Measurements from ENCODE around the gene IGHMBP2. TPM values are rescaled to one million over a fixed set of nuclear protein-coding genes. Genes with fewer than 3 reads are reported as not detected.

The IGHMBP2 gene
- total RNA-seq, 1 donor from 2014 or later, result 13.2 TPM

- intact Hi-C loops (cut with micrococcal nuclease), result no loop called here
- no peak overlapping the region for H3K4me3 ChIP-seq
- H3K36me3 ChIP-seq, result peaks cover 80% of the 10 kb centered on the region
- H3K27ac ChIP-seq (replicated peaks), result peak overlapping the region; percentile 53
- H3K4me1 ChIP-seq, result peaks cover 38% of the 10 kb centered on the region
- DNase-seq, result no peak
- H3K9me3 ChIP-seq (replicated peaks), result peaks cover 26% of the 10 kb centered on the region
- H3K27me3 ChIP-seq (ENCODE audit: low read depth), result no peaks in the 10 kb centered on the region
- TF ChIP-seq CTCF (IDR thresholded peaks at IDR 0.05; ENCODE audit: borderline replicate concordance), result no peak
Measured at GRCh38 chr11:68924073-68924925, 20.6 kb downstream of the IGHMBP2 start.

DNA sequence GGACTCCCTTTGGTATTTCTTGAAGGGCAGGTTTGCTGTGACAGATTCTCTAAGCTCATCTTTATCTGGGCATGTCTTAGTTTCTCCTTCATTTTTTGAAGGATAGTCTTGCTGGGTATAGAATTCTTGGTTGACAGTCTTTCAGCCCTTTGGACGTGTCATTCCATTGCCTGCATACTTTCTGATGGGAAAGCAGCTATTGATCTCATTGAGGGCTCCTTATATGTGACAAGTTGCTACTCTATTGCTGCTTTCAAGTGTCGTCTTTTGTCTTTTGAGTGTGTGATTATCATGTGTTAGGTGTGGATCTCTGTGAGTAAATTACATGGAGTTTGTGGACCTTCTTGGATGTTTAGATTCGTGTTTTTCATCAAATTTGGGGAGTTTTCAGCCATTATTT lies 21.9 kb downstream of the IGHMBP2 start:
- intact Hi-C loops (cut with micrococcal nuclease), result no loop called here
- Histone ChIP-seq H3K36me3 (peaks cover 80% of the 10 kb centered on the region), H3K27me3 (ENCODE audit: low read depth) (no peaks in the 10 kb centered on the region), H3K27ac (replicated peaks) (no peak overlapping the region), H3K4me1 (peaks cover 41% of the 10 kb centered on the region), H3K9me3 (replicated peaks) (peaks cover 26% of the 10 kb centered on the region), H3K4me3 (no peak overlapping the region)
- DNase-seq, result no peak
- no peak for TF ChIP-seq CTCF (IDR thresholded peaks at IDR 0.05; ENCODE audit: borderline replicate concordance)

- H3K4me1 ChIP-seq, result peaks cover 41% of the 10 kb centered on the region
- intact Hi-C loops (cut with micrococcal nuclease), result no loop called here
- no peaks in the 10 kb centered on the region for H3K27me3 ChIP-seq (ENCODE audit: low read depth)
- no peak overlapping the region for H3K4me3 ChIP-seq
- peaks cover 26% of the 10 kb centered on the region for H3K9me3 ChIP-seq (replicated peaks)
- no peak for TF ChIP-seq CTCF (IDR thresholded peaks at IDR 0.05; ENCODE audit: borderline replicate concordance)
- H3K27ac ChIP-seq (replicated peaks), result peak overlapping the region; percentile 65
- H3K36me3 ChIP-seq, result peaks cover 73% of the 10 kb centered on the region
- no peak for DNase-seq
Measured at GRCh38 chr11:68927280-68928135, 23.8 kb downstream of the IGHMBP2 start.

DNA sequence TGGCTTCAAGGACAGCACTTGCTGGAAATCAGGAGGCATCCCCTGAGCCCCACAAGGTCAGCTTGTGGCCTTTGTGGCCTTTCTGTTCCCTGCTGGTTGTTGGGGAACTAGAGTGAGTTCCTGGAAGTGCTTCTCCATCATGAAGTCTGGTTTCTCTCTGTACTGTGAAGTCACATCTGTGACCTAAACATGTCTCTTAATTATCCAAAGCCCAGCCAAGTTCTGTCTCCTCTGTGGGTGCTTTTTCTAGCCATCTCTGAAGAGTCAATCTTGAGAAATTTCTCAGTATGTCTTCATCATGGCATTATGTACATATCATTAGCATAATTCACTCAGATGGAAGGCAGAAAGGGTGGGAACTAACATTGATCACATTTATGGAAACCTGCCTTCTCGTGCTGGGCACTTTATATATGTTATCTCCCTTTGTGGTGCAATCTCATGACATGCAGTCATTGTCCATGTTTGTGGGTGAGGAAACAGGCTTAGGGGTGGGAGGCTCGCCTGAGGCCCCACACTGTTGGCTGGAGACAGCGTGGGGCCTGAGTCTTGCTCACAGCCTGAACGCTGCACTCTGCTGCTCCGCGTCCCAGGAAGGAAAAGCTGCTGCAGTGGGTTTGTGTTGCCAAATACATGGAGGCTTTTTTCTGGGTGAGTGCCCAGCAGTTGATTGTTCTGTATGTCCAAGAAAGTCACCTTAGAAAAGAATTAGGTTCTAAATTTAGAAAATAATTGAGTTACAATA lies 24.6 kb downstream of the IGHMBP2 start:
- H3K27ac ChIP-seq (replicated peaks), result peak overlapping the region; percentile 65

More for the DNA sequence above, 24.6 kb downstream of the IGHMBP2 start:
- Histone ChIP-seq H3K4me1 (peaks cover 41% of the 10 kb centered on the region), H3K36me3 (peaks cover 67% of the 10 kb centered on the region), H3K9me3 (replicated peaks) (peaks cover 26% of the 10 kb centered on the region), H3K4me3 (no peak overlapping the region), H3K27me3 (ENCODE audit: low read depth) (no peaks in the 10 kb centered on the region)
- intact Hi-C loops (cut with micrococcal nuclease), result no loop called here
- DNase-seq, result no peak
- no peak for TF ChIP-seq CTCF (IDR thresholded peaks at IDR 0.05; ENCODE audit: borderline replicate concordance)

Measured in left ventricle myocardium inferior (tissue), 1 donor.